Measurements from ENCODE around the gene NYAP2. TPM values are rescaled to one million over a fixed set of nuclear protein-coding genes. Genes with fewer than 3 reads are reported as not detected.

NYAP2 gene
- total RNA-seq, 4 donors from 2014 or later = 0.09 to 0.61 (median 0.18) TPM; not detected in 1

DNA sequence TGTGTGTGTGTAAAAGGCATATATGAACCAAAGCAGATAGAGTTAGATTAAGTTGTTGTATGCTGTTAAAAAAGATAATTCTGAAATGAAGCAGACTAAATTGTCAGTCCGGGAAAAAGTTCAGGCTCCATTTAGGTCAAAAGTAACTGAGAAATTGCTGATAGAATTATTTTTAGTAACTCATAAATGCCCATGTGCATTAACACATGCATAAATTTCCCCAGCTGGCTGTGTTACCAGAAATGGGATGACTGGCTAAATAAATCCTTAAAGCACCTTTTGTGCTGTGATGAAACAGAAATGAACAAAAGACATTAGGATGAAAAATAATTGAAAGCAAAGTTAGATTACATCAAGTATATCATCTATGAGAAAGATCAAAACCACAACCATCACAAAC, 111.3 kb downstream of the NYAP2 start:
- TF ChIP-seq, protein P1, sequence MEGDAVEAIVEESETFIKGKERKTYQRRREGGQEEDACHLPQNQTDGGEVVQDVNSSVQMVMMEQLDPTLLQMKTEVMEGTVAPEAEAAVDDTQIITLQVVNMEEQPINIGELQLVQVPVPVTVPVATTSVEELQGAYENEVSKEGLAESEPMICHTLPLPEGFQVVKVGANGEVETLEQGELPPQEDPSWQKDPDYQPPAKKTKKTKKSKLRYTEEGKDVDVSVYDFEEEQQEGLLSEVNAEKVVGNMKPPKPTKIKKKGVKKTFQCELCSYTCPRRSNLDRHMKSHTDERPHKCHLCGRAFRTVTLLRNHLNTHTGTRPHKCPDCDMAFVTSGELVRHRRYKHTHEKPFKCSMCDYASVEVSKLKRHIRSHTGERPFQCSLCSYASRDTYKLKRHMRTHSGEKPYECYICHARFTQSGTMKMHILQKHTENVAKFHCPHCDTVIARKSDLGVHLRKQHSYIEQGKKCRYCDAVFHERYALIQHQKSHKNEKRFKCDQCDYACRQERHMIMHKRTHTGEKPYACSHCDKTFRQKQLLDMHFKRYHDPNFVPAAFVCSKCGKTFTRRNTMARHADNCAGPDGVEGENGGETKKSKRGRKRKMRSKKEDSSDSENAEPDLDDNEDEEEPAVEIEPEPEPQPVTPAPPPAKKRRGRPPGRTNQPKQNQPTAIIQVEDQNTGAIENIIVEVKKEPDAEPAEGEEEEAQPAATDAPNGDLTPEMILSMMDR (IDR thresholded peaks at IDR 0.05) = no peak
- TF ChIP-seq POLR2A (IDR thresholded peaks at IDR 0.05) = no peak
- Histone ChIP-seq H3K27me3 (no peaks in the 10 kb centered on the region), H3K27ac (no peak overlapping the region), H3K4me3 (no peak overlapping the region), H3K36me3 (no peaks in the 10 kb centered on the region), H3K4me1 (no peaks in the 10 kb centered on the region), H3K9me3 (no peaks in the 10 kb centered on the region)
- intact Hi-C loops (cut with DNase I) = no loop called here
- WGBS, 2 donors = 68 to 82% methylated on average over 1 of the region's 1 CpG
- no peak for DNase-seq

DNA sequence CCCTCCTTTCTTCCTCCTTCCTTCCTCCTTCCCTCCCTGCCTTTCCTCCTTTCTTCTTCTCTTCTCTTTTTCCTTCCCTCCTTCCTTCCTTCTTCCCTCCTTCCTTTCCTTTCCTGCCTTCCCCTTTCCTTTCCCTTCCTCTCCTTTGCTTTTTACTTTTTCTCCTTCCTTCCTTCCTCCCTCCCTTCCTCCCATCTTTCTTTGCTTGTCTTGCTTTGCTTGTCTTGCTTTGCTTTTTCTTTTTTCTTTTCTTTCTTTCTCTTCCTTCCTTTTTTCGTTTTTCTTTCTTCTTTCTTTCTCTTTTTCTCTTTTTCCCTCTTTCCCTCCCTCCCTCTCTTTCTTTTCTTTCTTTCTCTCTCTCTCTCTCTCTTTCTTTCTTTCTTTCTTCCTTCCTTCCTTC, 113.0 kb downstream of the NYAP2 start:
- Histone ChIP-seq H3K27ac (no peak overlapping the region), H3K4me1 (no peaks in the 10 kb centered on the region), H3K4me3 (no peak overlapping the region), H3K27me3 (no peaks in the 10 kb centered on the region), H3K36me3 (no peaks in the 10 kb centered on the region), H3K9me3 (no peaks in the 10 kb centered on the region)
- intact Hi-C loops (cut with DNase I) = no loop called here
- no peak for DNase-seq
- TF ChIP-seq, protein P1 (IDR thresholded peaks at IDR 0.05) = no peak
- no peak for TF ChIP-seq POLR2A (IDR thresholded peaks at IDR 0.05)
- 36 to 44% methylated on average over 1 of the region's 1 CpG for WGBS, 2 donors

DNA sequence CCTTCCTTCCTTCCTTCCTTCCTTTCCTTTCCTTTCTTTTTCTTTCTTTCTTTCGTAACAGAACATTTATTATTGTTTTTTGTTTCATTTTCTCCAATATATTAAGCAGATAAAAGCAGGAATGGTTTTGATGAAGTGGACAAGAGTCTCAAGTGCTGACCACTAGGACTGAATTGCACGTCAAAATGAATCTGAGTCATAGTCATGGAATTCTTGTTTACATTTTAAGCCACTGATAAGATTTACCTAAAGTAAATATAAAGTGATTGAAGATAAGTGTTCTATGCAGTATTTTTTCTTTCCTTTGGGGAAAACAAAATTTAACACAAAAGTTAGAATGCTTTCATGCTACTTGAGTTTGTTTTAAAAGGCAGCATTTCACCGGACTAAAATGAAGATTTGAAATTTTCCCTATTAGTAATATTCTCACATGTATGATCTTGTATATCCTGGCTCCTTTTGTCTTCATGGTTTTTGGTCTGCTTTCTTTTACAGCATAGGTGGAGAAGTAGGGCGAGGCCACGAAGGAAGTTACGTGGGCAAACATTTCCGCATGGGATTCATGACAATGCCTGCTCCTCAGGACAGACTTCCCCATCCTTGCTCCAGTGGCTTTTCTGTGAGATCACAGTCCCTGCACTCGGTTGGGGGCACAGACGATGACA, 113.5 kb downstream of the NYAP2 start:
- 40 to 46% methylated on average over 7 to 9 of the region's 9 CpGs for WGBS, 2 donors
- Histone ChIP-seq H3K27me3 (no peaks in the 10 kb centered on the region), H3K9me3 (no peaks in the 10 kb centered on the region), H3K4me3 (no peak overlapping the region), H3K4me1 (no peaks in the 10 kb centered on the region), H3K27ac (no peak overlapping the region), H3K36me3 (no peaks in the 10 kb centered on the region)
- TF ChIP-seq POLR2A (IDR thresholded peaks at IDR 0.05) = no peak
- TF ChIP-seq, protein P1 (IDR thresholded peaks at IDR 0.05) = no peak
- intact Hi-C loops (cut with DNase I) = no loop called here
- no peak for DNase-seq

DNA sequence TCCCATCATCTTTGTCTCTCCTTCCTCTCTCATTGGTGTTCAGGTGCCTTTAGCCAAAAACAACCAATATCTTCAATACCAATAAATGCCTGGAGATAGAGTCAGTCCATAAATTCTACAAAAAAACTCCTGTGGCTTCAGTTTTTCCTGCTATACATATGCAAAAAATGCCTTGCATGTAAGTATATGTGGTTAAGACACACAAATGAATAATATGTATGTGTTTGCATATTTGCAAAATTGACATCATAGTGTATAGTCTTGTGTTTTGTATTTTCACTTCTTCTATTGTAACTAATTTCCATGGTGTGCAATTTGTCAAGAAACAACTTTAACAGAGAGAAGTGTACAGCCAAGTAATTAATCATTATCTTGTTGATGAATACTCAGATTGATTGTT, 115.5 kb downstream of the NYAP2 start:
- Histone ChIP-seq H3K27ac (no peak overlapping the region), H3K4me1 (no peaks in the 10 kb centered on the region), H3K36me3 (no peaks in the 10 kb centered on the region), H3K4me3 (no peak overlapping the region), H3K27me3 (no peaks in the 10 kb centered on the region), H3K9me3 (no peaks in the 10 kb centered on the region)
- DNase-seq = no peak
- TF ChIP-seq, protein P1 (IDR thresholded peaks at IDR 0.05) = no peak
- TF ChIP-seq POLR2A (IDR thresholded peaks at IDR 0.05) = no peak
- intact Hi-C loops (cut with DNase I) = no loop called here

DNA sequence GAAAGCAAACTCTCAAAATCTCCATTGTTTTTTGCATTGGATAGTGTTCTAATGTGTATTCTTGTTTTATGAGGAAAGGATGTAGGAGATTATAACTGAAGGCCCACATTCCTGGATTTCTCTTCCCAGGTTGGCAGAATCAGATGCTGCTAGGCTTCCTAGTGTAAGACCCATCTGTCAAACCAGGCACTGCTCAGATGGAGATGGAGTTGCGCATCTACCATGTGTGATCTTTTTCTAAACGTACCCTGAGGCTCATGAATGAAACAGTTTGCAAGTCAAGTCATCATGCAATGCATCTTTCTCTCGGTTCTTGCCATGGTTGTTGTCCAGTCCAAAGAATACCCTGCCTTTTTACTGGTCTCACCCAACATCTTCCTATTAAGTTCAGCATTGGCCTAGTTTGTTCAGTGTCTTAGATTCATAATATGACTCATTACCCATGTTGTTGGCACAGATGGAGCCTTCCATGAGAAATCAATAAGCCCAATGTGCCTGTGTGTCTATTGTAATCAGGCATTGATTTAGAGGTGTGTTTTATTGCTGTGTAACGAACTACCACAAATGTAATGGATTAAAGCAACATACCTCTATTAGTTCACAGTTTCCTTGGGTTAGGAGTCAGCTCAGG, 127.4 kb downstream of the NYAP2 start:
- intact Hi-C loops (cut with DNase I) = no loop called here

More for the DNA sequence above, 127.4 kb downstream of the NYAP2 start:
- no peaks in the 10 kb centered on the region for H3K36me3 ChIP-seq
- no peak overlapping the region for H3K27ac ChIP-seq
- H3K9me3 ChIP-seq = no peaks in the 10 kb centered on the region
- TF ChIP-seq, protein P1 (IDR thresholded peaks at IDR 0.05) = no peak
- TF ChIP-seq POLR2A (IDR thresholded peaks at IDR 0.05) = no peak
- no peaks in the 10 kb centered on the region for H3K4me1 ChIP-seq
- H3K27me3 ChIP-seq = no peaks in the 10 kb centered on the region
- no peak for DNase-seq
- no peak overlapping the region for H3K4me3 ChIP-seq
- WGBS, 2 donors = 55 to 67% methylated on average over 4 of the region's 4 CpGs
